ENCODE results near the gene ADAMTS9. TPM values are rescaled to one million over a fixed set of nuclear protein-coding genes. Genes with fewer than 3 reads are reported as not detected.

The ADAMTS9 gene
- total and polyA plus RNA-seq, 11 donors: 11.3 to 74.4 (median 18.8) TPM

GRCh38 chr3:64554096-64554920 lies 133.5 kb downstream of the ADAMTS9 start:
- H3K36me3 ChIP-seq: peaks cover 0 to 63% (median 41%) of the 10 kb centered on the region in 9 donors
- 78 to 90% (median 81%) methylated on average over 7 of the region's 7 CpGs for WGBS, 4 donors
- no peak for DNase-seq

GRCh38 chr3:64552966-64553365 lies 134.8 kb downstream of the ADAMTS9 start:
- Histone ChIP-seq H3K9me3 (no peaks in the 10 kb centered on the region), H3K36me3 (peaks cover 0 to 60% (median 35%) of the 10 kb centered on the region in 9 donors), H3K27me3 (no peaks in the 10 kb centered on the region), H3K27ac (no peak overlapping the region), H3K4me1 (peaks cover 0 to 16% (median 10%) of the 10 kb centered on the region in 12 donors), H3K4me3 (no peak overlapping the region)
- intact Hi-C loops (cut with DNase I): no loop called here
- 72 to 81% (median 78%) methylated on average over 2 of the region's 2 CpGs for WGBS, 4 donors
- ATAC-seq (no peak), DNase-seq (no peak)
- TF ChIP-seq CTCF (IDR thresholded peaks at IDR 0.05) (no peak), POLR2A (IDR thresholded peaks at IDR 0.05) (no peak)

More at GRCh38 chr3:64554096-64554920, 133.5 kb downstream of the ADAMTS9 start:
- H3K27ac ChIP-seq: no peak overlapping the region
- no peak for TF ChIP-seq CTCF (IDR thresholded peaks at IDR 0.05)
- no peak for TF ChIP-seq POLR2A (IDR thresholded peaks at IDR 0.05)
- H3K9me3 ChIP-seq: no peaks in the 10 kb centered on the region
- intact Hi-C loops (cut with DNase I): no loop called here
- ATAC-seq: no peak
- H3K4me1 ChIP-seq: peaks cover 0 to 2% (median 0%) of the 10 kb centered on the region in 12 donors
- no peak overlapping the region for H3K4me3 ChIP-seq
- H3K27me3 ChIP-seq: no peaks in the 10 kb centered on the region

GRCh38 chr3:64552160-64552559 lies 135.6 kb downstream of the ADAMTS9 start:
- ATAC-seq (no peak), DNase-seq (no peak)
- intact Hi-C loops (cut with DNase I): no loop called here
- TF ChIP-seq CTCF (IDR thresholded peaks at IDR 0.05): no peak
- no peak for TF ChIP-seq POLR2A (IDR thresholded peaks at IDR 0.05)
- H3K4me1 ChIP-seq: peaks cover 0 to 20% (median 12%) of the 10 kb centered on the region in 12 donors
- no peaks in the 10 kb centered on the region for H3K27me3 ChIP-seq
- H3K36me3 ChIP-seq: peaks cover 0 to 53% (median 32%) of the 10 kb centered on the region in 9 donors
- peak overlapping the region in 1 of 12 donors; percentile 84 for H3K27ac ChIP-seq
- no peak overlapping the region for H3K4me3 ChIP-seq
- 81 to 90% (median 87%) methylated on average over 2 of the region's 2 CpGs for WGBS, 4 donors
- no peaks in the 10 kb centered on the region for H3K9me3 ChIP-seq

- Histone ChIP-seq H3K9me3 (no peaks in the 10 kb centered on the region), H3K27ac (peak overlapping the region in 1 of 12 donors; percentile 84), H3K4me1 (peaks cover 0 to 20% (median 12%) of the 10 kb centered on the region in 12 donors), H3K4me3 (no peak overlapping the region), H3K27me3 (no peaks in the 10 kb centered on the region), H3K36me3 (peaks cover 0 to 56% (median 28%) of the 10 kb centered on the region in 9 donors)
- TF ChIP-seq POLR2A (IDR thresholded peaks at IDR 0.05) (no peak), CTCF (IDR thresholded peaks at IDR 0.05) (no peak)
- DNase-seq: no peak
- WGBS, 4 donors: 88 to 100% (median 99%) methylated on average over 1 of the region's 1 CpG
- no peak for ATAC-seq
- intact Hi-C loops (cut with DNase I): no loop called here
These were observed 136.1 kb downstream of the ADAMTS9 start for GRCh38 chr3:64551697-64552096.

All from heart left ventricle (tissue), 16 donors.